Activated CD8-positive, alpha-beta memory T cell treated with anti-CD3 and anti-CD28 coated beads for 1 hour (primary cell): ENCODE measurements around the gene ALG8.
A peak's percentile ranks its signal among the peaks of the same experiment; 100 is the strongest.
"Not testable (repeated sequence)": the region's sequence is repeated elsewhere in the genome, so short reads cannot be mapped to it uniquely, and the experiment has no call there.

Experiments used
- DNase-seq, 2 donors: peaks; one replicate each; pipeline ENCODE4 v3.0.0-alpha.2; 2020; ENCODE audit warnings: low read depth in 1 of 2; ENCODE audit errors: extremely low read depth in 1 of 2

Gene ALG8

GRCh38 chr11:78139422-78140391, at the start of gene ALG8:
Gene ALG8, minus strand, starts transcription at chr11:78139626. Its CDS starts 38 bp downstream, at chr11:78139588.
- peak; percentile 93 to 95 for DNase-seq

- DNase-seq = peak; percentile 72 to 84
These were observed 49.1 kb upstream of the ALG8 start, which contains the start of the genes KCTD21 and USP35 for GRCh38 chr11:78188286-78189173. Gene KCTD21, minus strand, starts transcription at chr11:78188626. Its CDS starts 14,072 bp downstream, at chr11:78174554. Gene USP35, plus strand, starts transcription at chr11:78188919. Its CDS starts 7,327 bp downstream, at chr11:78196246.

GRCh38 chr11:78187366-78188285, 48.2 kb upstream of the ALG8 start:
- peak; percentile 36 to 62 for DNase-seq

- DNase-seq = no peak
These were observed 41.8 kb upstream of the ALG8 start for GRCh38 chr11:78181185-78181584.

- DNase-seq = no peak
These were observed 41.3 kb upstream of the ALG8 start for GRCh38 chr11:78180751-78181150.

GRCh38 chr11:78179459-78180071, 40.1 kb upstream of the ALG8 start:
- DNase-seq = no peak

- no peak for DNase-seq
These were observed 37.8 kb upstream of the ALG8 start for GRCh38 chr11:78177216-78177615.

- DNase-seq = no peak
These were observed 37.2 kb upstream of the ALG8 start for GRCh38 chr11:78176605-78177141.

- DNase-seq = not testable (repeated sequence)
These were observed 36.4 kb upstream of the ALG8 start for GRCh38 chr11:78175862-78176261.

GRCh38 chr11:78171951-78172350, 32.5 kb upstream of the ALG8 start:
- DNase-seq = no peak

GRCh38 chr11:78170874-78171549, 31.6 kb upstream of the ALG8 start:
- DNase-seq = no peak

GRCh38 chr11:78170413-78170812, 31.0 kb upstream of the ALG8 start:
- DNase-seq = no peak

- DNase-seq = no peak
These were observed 29.4 kb upstream of the ALG8 start for GRCh38 chr11:78168539-78169477.

GRCh38 chr11:78166855-78167469, 27.5 kb upstream of the ALG8 start:
- no peak for DNase-seq

GRCh38 chr11:78164471-78164870, 25.0 kb upstream of the ALG8 start:
- no peak for DNase-seq

GRCh38 chr11:78163828-78164227, 24.4 kb upstream of the ALG8 start:
- no peak for DNase-seq

- no peak for DNase-seq
These were observed 22.5 kb upstream of the ALG8 start for GRCh38 chr11:78161962-78162371.
